Progenitor cell of endocrine pancreas (in vitro differentiated cells): ENCODE measurements around the gene CCM2L. TPM values are rescaled to one million over a fixed set of nuclear protein-coding genes. Genes with fewer than 3 reads are reported as not detected.

Source experiments
- DNase-seq: peaks from one replicate; pipeline ENCODE4 v3.0.0; 2021; ENCODE audit warnings: low spot score; ENCODE audit not compliant: unreplicated experiment
- H3K27ac Mint-ChIP-seq: 2 replicates; pipeline ENCODE4 v1.8.0; 2021; ENCODE audit warnings: mild to moderate bottlenecking, moderate library complexity, mixed read lengths
- H3K27me3 Mint-ChIP-seq: 2 replicates; pipeline ENCODE4 v1.8.0; 2021; ENCODE audit warnings: mixed read lengths
- H3K36me3 Mint-ChIP-seq: 2 replicates; pipeline ENCODE4 v1.8.0; 2022; ENCODE audit warnings: mixed read lengths; ENCODE audit not compliant: insufficient read depth
- H3K4me1 Mint-ChIP-seq: 2 replicates; pipeline ENCODE4 v1.8.0; 2021; ENCODE audit warnings: low read depth, mixed read lengths
- H3K4me3 Mint-ChIP-seq: 2 replicates; pipeline ENCODE4 v1.8.0; 2021; ENCODE audit warnings: low read depth, mild to moderate bottlenecking, moderate library complexity, mixed read lengths
- H3K9me3 Mint-ChIP-seq: 2 replicates; pipeline ENCODE4 v1.8.0; 2021; ENCODE audit warnings: low read depth, mixed read lengths
- total RNA-seq: library from RNA; stranded (reverse); gene quantifications from 2 replicates; pipeline ENCODE4 v1.2.1, GENCODE V29; 2021
- TF ChIP-seq, protein P1 (sequence below): fragments of 200-600 bp; sonication (generic); IDR thresholded peaks from one replicate; pipeline ENCODE4 v1.5.0; 2021; ENCODE audit warnings: antibody characterized with exemption, mild to moderate bottlenecking; ENCODE audit not compliant: unreplicated experiment

Gene CCM2L
- total RNA-seq, 1 donor from 2014 or later, result 1.3 TPM

DNA sequence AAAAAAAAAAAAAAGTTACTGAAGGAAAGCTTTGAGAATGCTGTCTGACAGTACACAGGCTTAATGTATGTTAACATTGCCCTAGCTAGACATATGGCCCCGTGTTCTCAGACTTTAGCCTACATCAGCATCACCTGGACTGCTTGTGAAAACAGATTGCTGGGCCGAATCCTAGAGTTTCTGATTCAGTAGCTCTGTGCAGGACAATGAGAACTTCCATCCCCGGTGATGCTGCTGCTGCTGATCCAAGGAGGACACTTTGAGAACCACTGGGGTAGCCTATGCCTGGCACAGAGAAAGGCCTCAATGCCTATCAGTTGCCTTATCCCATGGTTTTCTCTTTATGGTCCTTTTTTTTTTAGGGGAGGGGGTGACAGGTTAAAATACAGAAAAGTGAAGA lies 43.4 kb downstream of the CCM2L start:
- Mint-ChIP-seq H3K9me3 (no peaks in the 10 kb centered on the region), H3K4me1 (peaks cover 2% of the 10 kb centered on the region), H3K36me3 (no peaks in the 10 kb centered on the region), H3K4me3 (no peak overlapping the region), H3K27me3 (peaks cover 81% of the 10 kb centered on the region), H3K27ac (no peak overlapping the region)
- TF ChIP-seq, protein P1, sequence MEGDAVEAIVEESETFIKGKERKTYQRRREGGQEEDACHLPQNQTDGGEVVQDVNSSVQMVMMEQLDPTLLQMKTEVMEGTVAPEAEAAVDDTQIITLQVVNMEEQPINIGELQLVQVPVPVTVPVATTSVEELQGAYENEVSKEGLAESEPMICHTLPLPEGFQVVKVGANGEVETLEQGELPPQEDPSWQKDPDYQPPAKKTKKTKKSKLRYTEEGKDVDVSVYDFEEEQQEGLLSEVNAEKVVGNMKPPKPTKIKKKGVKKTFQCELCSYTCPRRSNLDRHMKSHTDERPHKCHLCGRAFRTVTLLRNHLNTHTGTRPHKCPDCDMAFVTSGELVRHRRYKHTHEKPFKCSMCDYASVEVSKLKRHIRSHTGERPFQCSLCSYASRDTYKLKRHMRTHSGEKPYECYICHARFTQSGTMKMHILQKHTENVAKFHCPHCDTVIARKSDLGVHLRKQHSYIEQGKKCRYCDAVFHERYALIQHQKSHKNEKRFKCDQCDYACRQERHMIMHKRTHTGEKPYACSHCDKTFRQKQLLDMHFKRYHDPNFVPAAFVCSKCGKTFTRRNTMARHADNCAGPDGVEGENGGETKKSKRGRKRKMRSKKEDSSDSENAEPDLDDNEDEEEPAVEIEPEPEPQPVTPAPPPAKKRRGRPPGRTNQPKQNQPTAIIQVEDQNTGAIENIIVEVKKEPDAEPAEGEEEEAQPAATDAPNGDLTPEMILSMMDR, result no peak
- no peak for DNase-seq

DNA sequence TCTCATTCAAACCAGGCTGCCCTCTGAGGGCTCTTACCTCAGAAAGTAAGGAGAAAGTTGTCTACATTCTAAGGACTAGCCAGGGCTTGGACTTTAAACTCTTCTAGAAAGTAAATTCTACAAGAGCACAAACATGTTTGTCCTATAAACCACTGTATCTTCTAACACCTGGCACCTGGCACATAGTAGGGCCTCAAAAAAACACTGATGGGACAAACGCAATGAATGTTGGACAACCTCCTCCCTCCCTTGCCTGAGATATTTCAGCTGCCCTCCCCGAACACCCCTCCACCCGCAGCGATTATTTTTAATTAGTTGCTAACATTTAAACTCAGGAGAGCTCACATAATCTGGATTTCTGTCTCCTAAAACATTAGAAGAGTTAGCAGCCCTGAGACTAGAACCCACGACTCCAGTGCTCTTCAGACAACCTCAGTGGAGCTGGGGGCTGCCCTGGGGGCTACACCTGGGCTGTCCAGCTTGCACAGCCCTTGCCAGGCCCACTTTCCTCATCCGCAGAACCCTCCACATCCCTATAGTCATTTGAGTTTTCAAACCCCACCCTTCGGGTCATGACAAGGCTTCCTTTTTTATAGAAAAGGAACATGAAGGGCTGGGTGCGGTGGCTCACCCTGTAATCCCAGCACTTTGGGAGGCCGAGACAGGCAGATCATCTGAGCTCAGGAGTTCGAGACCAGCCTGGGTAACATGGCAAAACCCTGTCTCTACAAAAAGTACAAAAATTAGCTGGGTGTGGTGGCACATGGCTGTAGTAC lies 46.7 kb downstream of the CCM2L start:
- TF ChIP-seq, protein P1, result no peak
- Mint-ChIP-seq H3K27ac (peak overlapping the region; percentile 68), H3K4me1 (peaks cover 2% of the 10 kb centered on the region), H3K9me3 (no peaks in the 10 kb centered on the region), H3K4me3 (no peak overlapping the region), H3K36me3 (no peaks in the 10 kb centered on the region), H3K27me3 (peaks cover 74% of the 10 kb centered on the region)
- no peak for DNase-seq

DNA sequence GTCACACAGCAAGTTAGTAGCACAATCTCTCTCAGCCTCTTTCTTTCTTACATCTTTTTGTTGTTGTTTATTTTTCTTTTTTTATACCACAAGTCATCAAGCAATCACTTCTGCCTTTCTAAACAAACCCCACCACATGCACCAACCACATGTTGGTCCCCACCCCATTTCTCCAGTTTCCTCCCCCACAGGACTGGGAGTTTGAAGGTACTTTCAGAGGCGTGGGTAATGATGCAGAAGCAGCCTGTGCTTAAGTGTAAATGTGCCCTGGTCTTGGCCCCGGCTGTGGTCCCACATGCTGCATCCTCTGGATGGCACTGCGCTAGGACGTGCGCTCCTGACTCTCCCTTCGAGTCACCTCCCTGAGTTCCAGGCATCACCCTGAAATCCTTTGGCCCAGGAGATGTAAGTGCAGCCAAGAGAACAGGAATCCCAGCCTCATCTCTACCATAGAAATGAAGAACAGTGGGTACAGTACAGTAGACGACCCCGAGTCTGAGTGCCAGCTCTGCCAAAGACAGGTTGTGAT lies 47.5 kb downstream of the CCM2L start:
- Mint-ChIP-seq H3K36me3 (no peaks in the 10 kb centered on the region), H3K27ac (no peak overlapping the region), H3K27me3 (peaks cover 78% of the 10 kb centered on the region), H3K9me3 (no peaks in the 10 kb centered on the region), H3K4me1 (no peaks in the 10 kb centered on the region), H3K4me3 (no peak overlapping the region)
- DNase-seq, result no peak
- TF ChIP-seq, protein P1, result no peak

DNA sequence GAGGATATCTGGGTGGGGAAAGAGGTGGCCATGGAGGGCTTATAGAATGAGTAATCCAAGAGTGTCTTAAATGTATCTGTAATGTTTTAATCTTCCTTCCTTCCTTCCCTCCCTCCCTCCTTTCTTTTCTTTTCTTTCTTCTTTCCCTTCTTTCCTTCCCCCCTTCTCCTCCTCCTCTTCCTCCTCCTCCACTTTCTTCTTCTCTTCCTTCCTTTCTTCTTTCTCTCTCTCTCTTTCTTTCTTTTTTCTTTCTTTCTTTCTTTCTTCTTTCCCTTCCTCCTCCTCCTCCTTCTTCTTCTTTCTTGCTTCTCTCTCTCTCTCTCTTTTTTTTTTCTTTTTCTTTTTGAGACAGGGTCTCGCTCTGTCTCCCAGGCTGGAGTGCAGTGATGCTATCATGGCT lies 49.0 kb downstream of the CCM2L start:
- H3K4me1 Mint-ChIP-seq, result no peaks in the 10 kb centered on the region
- H3K4me3 Mint-ChIP-seq, result no peak overlapping the region
- DNase-seq, result no peak
- H3K27me3 Mint-ChIP-seq, result peaks cover 64% of the 10 kb centered on the region
- TF ChIP-seq, protein P1, result no peak
- H3K36me3 Mint-ChIP-seq, result no peaks in the 10 kb centered on the region
- H3K27ac Mint-ChIP-seq, result no peak overlapping the region
- H3K9me3 Mint-ChIP-seq, result no peaks in the 10 kb centered on the region

DNA sequence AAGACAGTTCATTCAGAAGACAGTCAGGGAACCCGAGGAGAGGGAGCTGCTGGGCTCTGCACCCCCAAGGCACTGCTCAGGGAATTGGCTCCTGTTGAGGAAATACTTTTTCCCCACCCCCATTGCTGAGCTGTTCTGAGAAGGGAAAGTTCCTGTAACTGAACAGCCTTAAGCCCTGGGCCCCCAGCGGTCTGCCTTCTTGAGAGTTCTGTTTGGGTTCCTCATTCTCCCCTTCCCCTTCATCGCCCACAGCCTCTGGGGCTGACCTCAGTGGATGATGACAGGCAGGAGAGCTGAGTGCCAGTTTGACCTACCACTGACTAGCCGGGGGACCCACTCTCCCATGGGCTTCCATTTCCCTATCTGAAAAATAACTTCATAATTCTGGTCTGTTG lies 52.5 kb downstream of the CCM2L start:
- Mint-ChIP-seq H3K27ac (no peak overlapping the region), H3K4me3 (no peak overlapping the region), H3K9me3 (no peaks in the 10 kb centered on the region), H3K36me3 (no peaks in the 10 kb centered on the region), H3K4me1 (no peaks in the 10 kb centered on the region), H3K27me3 (peaks cover 50% of the 10 kb centered on the region)
- DNase-seq, result no peak
- TF ChIP-seq, protein P1, result no peak
